Stimulated activated CD8-positive, alpha-beta memory T cell treated with anti-CD3 and anti-CD28 coated beads, Interleukin-4, amount 100 ng/mL, for 24 hours (primary cell): ENCODE data around the gene ZEB2.

Source experiments
- DNase-seq: peaks from one replicate; pipeline ENCODE4 v3.0.0-alpha.2; 2020; ENCODE audit warnings: low read depth

ZEB2 gene

DNA sequence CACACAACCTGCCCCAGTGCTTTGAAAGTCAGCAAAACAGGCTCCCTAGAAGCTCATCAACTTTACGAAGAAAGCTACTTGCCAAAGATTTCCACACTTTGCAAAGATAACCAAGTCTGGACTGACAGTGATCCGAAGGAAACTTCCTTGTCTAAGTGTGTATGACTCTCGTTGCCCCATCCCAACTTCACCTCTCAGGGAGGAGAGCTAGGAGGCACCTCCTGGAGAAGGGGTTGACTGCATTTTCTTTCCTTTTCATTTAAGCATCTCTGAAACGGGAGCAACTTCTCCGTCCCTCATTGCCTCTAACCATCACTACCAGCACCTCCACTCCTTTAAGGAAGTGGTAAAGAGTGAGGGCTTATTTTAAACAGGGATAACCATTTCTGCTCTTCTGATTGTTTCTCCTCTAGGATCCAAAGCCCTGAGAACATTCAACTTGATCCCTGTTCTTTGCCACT lies 7.0 kb downstream of the ZEB2 start:
- DNase-seq: no peak

- DNase-seq: no peak
Measured at GRCh38 chr2:144512470-144512869, 7.4 kb downstream of the ZEB2 start.

DNA sequence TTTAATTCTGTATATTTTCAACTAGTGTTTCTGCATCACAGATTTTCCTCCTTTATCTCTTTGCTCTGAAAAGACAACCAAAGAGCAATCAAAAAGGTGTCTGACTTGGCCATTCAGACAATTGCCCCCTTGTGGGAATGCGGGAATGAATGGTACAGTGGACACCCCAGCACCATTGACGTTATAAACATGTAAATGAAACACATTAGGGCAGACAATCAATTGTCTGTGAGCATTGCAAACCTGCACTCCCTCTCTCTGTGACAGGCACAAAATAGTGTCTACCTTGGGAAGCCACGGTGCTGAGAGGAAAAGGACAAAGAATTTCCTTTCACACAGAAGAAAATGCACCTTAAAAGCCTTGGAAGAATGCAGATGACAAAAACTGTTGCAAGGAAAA lies 8.0 kb downstream of the ZEB2 start:
- DNase-seq: no peak

GRCh38 chr2:144511226-144511810 lies 8.6 kb downstream of the ZEB2 start:
- no peak for DNase-seq

DNA sequence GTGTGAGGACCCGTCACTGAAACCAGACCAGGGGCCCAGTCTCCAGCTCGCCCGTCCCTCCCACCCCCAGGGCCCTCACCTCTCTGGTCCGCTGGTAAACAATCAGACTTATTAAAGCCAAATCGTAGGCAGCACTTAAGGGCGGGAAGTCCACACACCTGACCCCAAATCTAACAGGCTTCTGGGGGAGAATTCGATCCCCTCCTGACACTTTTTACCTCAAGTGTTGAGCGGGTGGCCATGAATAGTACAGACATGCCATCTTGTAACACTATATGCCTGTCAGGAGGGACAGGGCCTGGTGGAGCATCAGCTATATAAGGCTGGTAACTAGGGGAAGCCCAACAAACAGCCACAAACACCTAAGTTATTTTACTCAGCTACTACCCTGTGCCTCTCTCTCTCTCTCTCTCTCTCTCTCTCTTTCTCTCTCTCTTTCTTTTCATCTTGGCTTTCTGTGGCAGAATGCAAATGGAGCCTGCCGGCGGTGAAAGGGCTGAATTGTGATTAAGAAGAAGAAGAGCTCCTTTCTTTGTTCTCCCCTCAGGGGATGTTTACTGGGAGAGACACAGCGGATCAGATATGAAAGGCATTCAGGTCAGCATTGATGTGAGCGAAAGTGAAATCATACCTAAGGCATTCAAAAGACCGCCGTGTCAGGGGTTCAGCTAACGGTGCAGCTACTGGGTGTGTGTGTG lies 9.5 kb downstream of the ZEB2 start:
- DNase-seq: no peak

- DNase-seq: no peak
Measured at GRCh38 chr2:144509879-144510221, 10.1 kb downstream of the ZEB2 start.

DNA sequence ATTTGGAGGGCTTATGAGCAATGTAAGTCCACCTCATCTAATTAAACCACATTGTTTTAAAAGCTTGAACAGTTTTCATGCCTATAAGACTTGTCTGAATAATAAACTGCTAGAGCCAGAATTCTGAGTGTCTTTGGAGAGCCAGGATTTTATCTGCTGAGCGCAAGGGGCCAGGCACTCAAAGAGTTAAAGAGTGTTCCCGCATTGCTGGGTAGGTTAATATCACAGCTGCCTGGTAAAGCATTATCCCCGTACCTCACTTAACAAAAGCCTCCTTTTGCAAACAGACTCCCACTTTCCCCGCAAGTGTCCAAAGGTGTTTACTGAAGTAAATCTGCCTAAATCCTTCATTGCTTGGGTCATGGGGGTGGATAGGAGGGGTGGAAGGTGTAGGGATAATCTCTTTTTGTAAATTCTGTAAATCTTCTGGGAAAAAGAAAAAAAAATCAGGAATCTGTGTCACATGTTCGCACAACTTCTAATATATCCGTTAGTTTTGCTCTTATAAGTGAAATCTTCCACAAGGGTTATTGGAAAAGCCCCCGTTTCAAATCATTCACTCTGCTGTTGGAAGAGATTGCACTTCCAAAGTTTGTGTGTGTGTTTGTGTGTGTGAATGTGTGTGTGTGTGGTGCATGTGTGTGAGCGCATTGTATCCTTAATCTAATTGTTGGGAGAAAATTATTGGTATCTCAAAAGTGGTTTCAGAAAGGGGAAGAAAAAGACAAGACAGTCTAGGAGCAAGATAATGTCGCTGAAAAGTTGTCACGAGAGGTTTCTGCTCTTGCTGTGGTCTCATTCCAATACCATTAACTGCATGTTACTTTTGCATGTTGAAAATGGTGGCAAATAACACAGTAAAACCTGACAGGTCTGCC lies 10.7 kb downstream of the ZEB2 start:
- no peak for DNase-seq

- no peak for DNase-seq
Measured at GRCh38 chr2:144508172-144508851, 11.6 kb downstream of the ZEB2 start.

GRCh38 chr2:144507441-144508171 lies 12.3 kb downstream of the ZEB2 start:
- no peak for DNase-seq

- no peak for DNase-seq
Measured at GRCh38 chr2:144505245-144505831, 14.6 kb downstream of the ZEB2 start.

GRCh38 chr2:144504218-144504641 lies 15.7 kb downstream of the ZEB2 start:
- no peak for DNase-seq

DNA sequence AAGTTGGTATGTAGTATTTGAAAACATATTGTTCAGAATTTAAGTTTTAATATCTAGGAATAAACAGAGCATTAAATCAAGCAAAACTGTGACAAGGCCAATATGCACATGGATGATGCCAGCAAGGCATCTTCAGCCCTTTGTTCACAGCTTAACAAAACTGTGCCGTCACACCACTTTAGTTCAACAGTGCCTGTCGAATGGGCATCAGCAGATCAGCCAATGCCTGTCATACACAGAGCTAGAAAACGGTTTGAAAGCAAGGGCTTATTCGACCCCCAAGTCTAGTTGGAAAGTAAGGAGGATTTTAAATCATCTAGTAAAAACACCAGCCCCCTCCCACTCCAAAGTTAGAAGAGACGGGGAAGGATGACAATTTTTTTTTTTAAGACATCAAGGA lies 16.7 kb downstream of the ZEB2 start:
- DNase-seq: no peak

GRCh38 chr2:144502369-144502768 lies 17.6 kb downstream of the ZEB2 start:
- no peak for DNase-seq

GRCh38 chr2:144501627-144502026 lies 18.3 kb downstream of the ZEB2 start:
- no peak for DNase-seq

- no peak for DNase-seq
Measured at GRCh38 chr2:144501118-144501517, 18.8 kb downstream of the ZEB2 start.

- no peak for DNase-seq
Measured at GRCh38 chr2:144500563-144500962, 19.4 kb downstream of the ZEB2 start.

DNA sequence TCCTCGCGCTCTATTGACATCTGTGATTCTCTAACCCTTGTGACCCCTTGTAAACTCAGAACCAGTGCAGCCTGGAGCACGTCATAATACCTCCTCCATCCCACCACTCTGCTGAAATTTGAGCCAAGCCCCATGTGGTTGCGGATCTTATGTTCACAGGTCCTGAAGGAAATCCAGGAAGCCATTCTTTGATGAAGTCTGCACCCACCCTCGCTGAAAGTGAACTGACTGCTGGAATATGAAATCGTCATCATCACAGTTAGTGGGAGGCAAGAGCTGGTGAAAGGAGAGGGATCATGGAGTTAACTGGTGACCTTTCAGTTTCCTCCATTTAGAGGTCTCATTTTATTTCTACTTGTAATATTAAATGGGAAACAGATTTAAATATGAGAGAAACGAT lies 21.6 kb downstream of the ZEB2 start:
- DNase-seq: no peak

DNA sequence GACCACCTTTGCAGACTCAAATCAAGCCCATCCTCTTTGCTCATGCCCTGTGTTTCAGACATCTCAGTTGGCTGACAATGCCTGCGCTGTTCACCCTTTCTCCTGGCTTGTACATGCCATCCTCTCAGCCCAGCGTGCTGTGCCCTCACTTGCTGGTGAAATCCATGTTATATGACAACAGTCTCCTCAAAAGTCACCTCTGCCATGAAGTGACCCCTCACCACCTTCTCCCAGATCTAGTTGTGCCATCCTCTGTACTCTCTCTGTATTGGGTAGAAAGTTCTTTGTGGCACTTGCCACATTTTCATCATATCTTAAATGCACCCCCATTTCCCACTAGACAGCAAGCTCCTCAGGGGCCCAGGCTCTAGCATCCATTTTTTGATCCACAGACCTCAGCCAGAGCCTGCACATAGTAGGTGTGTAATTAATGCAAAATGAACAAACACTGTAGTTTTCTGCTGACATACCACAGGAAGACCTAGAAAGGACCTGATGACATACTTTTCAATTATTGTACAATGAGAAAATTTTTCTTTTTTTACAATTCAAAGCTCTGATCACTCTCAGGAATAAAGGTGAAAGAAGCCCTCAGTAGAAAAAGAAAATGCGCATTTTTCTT lies 22.8 kb downstream of the ZEB2 start:
- DNase-seq: no peak

- no peak for DNase-seq
Measured at GRCh38 chr2:144496092-144496976, 23.6 kb downstream of the ZEB2 start.
